GM13977 (cell line): ENCODE data around the gene CDK15.
"Not testable (repeated sequence)": the region's sequence is repeated elsewhere in the genome, so short reads cannot be mapped to it uniquely, and the experiment has no call there.

Experiments
- DNase-seq: peaks from one replicate; pipeline ENCODE4 v3.0.0; 2012; ENCODE audit warnings: low spot score
- in situ Hi-C: fragments of 300-500 bp; cut with MboI; formaldehyde crosslinking; loops from one replicate; pipeline ENCODE4 v1.12.0; 2022; ENCODE audit warnings: low sequenced_read_pairs, low pct_unique_long_range_greater_than_20kb, mixed read lengths, inconsistent platforms; ENCODE audit not compliant: unreplicated experiment
- TF ChIP-seq, protein P1 (sequence below): IDR thresholded peaks from 2 replicates; pipeline ENCODE4 v1.5.1; 2012; ENCODE audit warnings: mild to moderate bottlenecking, control low read depth; ENCODE audit not compliant: insufficient read depth; ENCODE audit errors: extremely low read depth, missing control alignments

CDK15 gene

DNA sequence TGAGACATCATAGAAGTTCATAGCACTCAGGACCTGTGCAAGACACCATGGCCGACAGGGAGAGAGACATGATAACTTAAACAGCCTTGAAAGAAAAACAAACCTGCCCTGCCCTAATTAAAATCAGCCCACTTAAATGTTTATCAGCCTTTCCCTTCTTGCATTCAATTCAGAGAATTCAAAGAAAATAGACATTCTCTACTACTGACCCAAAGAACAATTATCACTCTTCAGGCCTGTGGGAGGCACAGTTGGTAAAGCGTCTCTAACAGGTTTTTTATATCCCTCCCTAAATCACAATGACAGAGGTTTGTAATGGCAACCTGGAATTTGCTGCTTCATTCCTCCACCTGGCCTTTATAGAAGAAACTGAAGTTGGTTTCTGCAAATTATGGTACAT is 1.7 kb downstream of the CDK15 start:
- in situ Hi-C loops = no loop called here
- TF ChIP-seq, protein P1, sequence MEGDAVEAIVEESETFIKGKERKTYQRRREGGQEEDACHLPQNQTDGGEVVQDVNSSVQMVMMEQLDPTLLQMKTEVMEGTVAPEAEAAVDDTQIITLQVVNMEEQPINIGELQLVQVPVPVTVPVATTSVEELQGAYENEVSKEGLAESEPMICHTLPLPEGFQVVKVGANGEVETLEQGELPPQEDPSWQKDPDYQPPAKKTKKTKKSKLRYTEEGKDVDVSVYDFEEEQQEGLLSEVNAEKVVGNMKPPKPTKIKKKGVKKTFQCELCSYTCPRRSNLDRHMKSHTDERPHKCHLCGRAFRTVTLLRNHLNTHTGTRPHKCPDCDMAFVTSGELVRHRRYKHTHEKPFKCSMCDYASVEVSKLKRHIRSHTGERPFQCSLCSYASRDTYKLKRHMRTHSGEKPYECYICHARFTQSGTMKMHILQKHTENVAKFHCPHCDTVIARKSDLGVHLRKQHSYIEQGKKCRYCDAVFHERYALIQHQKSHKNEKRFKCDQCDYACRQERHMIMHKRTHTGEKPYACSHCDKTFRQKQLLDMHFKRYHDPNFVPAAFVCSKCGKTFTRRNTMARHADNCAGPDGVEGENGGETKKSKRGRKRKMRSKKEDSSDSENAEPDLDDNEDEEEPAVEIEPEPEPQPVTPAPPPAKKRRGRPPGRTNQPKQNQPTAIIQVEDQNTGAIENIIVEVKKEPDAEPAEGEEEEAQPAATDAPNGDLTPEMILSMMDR = no peak
- DNase-seq = no peak

DNA sequence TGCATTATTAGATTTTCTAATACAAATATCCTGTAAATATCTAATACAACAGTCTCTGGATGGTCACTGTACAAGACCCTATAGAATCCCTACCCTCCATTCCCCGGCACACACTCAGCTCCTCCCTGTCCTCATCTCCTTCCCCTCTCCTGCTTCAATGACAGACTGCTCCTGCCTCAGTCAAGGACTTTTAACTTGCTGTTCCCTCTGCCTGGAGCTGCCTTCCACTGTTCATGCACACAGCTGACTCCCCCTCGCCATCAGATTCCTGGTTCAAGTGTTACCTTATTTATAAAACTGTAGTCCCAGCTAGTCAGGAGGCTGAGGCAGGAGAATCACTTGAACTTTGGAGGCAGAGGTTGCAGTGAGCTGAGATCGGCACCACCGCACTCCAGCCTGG is 3.3 kb downstream of the CDK15 start:
- TF ChIP-seq, protein P1 = no peak
- no peak for DNase-seq
- in situ Hi-C loops = no loop called here

DNA sequence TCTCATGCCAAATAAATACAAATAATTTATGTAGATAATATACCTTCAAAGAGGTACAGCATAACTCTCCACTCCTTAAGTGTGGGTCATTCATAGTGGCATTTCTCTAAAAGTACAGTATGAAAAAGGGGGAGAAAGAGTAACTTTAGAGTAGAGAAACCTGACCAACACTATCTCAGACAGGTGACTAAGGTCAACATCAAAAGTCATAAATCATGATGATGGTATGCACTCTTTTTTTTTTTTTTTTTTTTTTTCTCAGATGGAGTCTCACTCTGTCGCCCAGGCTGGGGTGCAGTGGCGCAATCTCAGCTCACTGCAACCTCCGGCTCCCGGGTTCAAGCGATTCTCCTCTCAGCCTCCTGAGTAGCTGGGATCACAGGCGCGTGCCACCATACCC is 4.3 kb downstream of the CDK15 start:
- DNase-seq, in situ Hi-C loops: not testable (repeated sequence)

DNA sequence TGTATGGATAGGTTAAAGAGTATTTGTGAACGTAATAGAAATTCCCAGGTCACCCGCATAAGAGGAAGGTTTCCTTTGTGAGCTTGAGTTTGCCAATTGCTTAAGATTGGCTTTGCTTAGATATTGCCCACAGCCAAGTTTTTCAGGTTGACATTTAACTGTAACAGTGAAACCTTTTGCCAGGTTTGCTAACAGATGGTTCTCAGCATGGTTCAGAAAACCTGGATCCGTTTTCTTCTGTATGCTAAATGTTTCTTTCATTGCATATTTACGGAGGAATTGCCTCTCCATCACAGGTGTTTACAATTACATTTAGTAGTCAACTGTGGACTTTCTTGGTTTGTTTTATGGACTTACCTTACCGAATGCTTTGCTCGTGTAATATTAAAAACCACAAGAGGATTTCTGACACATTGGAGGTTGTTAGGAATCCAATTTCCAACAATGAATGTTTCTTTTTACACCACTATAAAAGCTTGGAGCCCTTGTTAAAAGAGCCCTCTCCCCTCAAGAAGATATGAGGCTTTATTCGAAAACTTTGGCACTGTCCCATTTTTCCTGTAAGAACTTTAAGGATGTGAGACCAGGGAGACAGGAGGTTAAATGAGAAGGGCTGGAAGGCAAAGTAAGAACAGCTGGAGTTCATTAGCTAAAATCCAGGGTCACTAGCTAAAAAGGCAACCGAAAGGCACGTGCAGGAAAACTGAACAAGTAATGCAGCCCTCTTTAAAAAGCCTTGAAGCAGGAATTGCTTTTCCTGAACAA is 7.8 kb downstream of the CDK15 start:
- TF ChIP-seq, protein P1 = no peak
- in situ Hi-C loops = no loop called here
- DNase-seq = no peak

DNA sequence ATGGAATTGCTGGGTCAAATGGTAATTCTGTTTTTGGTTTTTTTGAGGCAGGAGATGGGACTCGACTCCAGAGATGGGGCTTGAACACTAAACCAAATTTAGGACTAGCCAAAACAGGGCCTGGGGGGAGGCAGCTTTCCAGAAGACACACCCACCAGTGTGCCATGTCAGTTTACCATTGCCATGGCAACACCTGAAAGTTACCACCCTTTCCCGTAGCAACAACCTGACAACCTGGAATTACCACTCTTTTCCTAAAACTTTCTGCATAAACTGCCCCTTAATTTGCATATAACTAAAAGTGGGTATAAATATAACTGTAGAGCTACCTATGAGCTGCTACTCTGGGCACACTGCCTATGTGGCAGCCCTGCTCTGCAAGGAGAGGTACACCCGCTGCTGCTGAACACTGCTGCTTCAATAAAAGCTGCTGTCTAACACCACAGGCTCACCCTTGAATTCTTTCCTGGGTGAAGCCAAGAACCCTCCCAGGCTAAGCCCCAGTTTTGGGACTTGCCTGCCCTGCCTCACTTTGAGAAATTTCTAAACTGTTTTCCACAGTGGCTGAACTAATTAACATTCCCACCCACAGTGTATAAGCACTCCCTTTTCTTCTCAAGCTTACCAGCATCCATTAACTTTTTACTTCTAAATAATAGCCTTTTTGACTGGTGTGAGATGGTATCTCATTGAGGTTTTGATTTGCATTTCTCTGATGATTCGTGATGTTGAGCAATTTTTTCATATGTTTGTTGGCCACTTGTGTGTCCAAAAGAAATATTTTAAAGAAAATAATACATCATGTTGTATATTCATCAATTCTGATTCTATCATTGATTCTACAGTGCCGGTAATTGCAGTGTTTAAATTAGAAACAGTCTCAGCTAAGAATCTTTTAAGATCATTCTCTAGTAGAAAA is 10.6 kb downstream of the CDK15 start:
- in situ Hi-C loops = no loop called here
- TF ChIP-seq, protein P1 = no peak
- DNase-seq = no peak

DNA sequence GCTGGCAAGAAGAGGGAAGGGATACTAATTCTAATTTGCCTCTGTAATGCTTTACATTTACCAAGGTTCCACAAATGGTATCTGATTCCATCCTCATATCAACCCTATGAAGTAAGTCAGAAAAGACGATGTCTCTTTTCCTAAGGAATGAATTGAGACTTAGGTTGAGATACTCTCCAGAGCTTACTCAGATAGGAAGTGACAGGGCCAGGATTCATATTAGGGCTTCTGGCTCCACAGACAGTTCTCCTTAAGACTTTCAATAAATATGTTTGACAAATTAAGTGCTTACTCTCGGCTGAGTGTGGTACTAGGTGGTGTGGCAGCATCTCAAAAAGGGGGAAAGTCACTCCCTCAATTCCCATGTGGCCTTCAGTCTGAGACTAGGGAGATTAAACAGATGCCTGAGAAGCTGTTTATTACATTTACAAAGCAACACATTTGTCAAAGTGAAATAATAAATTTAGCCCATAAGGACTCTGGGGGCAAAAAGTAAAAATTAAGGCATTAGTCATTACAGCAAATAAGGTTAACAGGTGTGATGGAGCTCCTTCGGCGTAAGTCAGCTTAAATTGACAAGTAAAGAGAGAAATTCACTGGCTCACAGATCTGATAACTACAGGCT is 14.2 kb downstream of the CDK15 start:
- no peak for DNase-seq
- in situ Hi-C loops = no loop called here
- TF ChIP-seq, protein P1 = no peak

DNA sequence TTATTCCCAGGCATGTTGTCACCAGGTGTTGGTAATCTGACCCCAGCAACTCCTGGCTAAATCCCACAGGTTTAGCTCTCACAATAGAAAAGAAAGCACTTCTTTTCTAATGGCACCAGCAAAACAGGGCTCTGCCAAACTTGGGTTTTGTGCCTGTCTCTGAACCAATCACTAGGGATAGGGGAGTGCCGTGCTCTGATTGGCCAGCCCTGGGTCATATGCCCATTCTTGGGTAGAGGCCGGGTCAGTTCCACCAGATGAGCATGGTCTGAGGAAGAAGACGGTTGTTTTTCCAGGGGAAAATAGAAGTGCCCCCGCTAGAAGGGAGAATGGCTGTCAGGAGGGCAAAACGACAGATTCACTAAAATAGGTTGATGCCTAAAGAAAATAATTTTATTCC is 14.7 kb downstream of the CDK15 start:
- in situ Hi-C loops = no loop called here
- TF ChIP-seq, protein P1 = no peak
- no peak for DNase-seq
